Stimulated activated effector memory CD8-positive, alpha-beta T cell treated with anti-CD3 and anti-CD28 coated beads, Interleukin-12 subunit alpha, Interleukin-12 subunit beta, amount 100 ng/mL, for 72 hours (primary cell): ENCODE measurements around the gene AUTS2.

Experiments used
- ATAC-seq: fragments of 150-1000 bp; cut with Tn5 transposase; 2 replicates; pipeline ENCODE4 v1.10.0; 2021
- DNase-seq, 2 donors: peaks; one replicate each; pipeline ENCODE4 v3.0.0; 2021 to 2022; ENCODE audit warnings: low spot score in 2 of 2
- H3K27ac Mint-ChIP-seq: one replicate; pipeline ENCODE4 v1.8.0; 2022; ENCODE audit warnings: mild to moderate bottlenecking, mixed read lengths
- H3K36me3 Mint-ChIP-seq: one replicate; pipeline ENCODE4 v1.8.0; 2022; ENCODE audit warnings: mild to moderate bottlenecking, mixed read lengths
- H3K4me1 Mint-ChIP-seq: one replicate; pipeline ENCODE4 v1.8.0; 2022; ENCODE audit warnings: mixed read lengths
- H3K4me3 Mint-ChIP-seq: one replicate; pipeline ENCODE4 v1.8.0; 2022; ENCODE audit warnings: mild to moderate bottlenecking, mixed read lengths
- H3K9me3 Mint-ChIP-seq: one replicate; pipeline ENCODE4 v1.8.0; 2022; ENCODE audit warnings: mixed read lengths

Gene AUTS2

DNA sequence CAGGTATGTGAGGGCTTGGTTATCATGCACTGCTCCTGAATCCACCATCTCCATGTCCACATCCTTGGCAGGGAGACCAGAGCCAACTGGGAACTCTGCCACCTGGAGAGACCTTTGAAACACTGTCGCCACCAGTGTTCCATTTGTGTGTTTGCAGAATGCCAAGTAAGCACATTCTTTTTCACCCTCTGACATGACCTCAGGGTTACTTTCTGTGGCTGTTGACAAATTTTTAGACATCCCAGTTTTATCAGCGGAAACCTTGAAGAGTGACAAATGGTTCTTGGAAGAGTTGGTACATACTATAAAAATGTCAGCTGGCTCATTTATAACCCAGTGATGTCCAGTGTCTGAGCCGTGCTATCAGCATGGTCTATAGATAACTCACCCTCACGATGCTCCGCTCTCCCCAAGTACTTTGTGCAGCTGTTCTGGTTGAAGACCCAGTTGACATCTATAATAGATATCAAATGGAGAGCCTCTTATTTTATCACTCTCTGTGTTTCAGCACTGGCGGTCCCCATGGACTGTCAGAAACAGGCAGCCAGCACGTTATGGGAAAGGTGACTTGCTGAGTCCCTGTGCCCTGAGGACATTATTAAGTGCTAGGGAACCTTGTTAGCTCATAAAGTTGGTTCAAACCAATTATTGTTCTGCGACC is 970.5 kb downstream of the AUTS2 start:
- no peaks in the 10 kb centered on the region for H3K9me3 Mint-ChIP-seq
- no peak overlapping the region for H3K4me3 Mint-ChIP-seq
- H3K4me1 Mint-ChIP-seq, result peaks cover 10% of the 10 kb centered on the region
- no peaks in the 10 kb centered on the region for H3K36me3 Mint-ChIP-seq
- DNase-seq (no peak), ATAC-seq (no peak)
- H3K27ac Mint-ChIP-seq, result no peak overlapping the region

DNA sequence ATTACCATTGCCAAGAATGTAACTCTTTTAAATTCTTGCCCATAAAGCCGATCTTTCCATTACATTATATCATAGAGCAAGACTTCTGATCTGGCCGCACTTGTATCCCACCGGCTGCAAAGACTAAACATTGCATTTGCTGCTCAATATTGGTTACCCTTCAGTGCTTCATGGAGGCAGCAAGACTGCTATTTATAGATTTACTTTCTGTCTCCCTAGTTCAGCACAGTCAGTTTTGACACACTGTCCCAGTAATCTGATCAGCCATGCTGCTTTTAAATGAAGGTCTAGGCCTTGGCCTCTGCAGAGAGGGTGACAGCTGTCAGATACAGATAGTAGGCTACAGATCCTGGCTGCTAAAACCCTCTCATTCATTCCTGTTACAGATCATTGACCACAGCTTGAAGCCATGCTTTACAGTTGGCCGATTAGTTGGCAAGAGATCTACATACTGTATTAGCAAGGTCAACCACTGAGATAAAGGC is 971.1 kb downstream of the AUTS2 start:
- H3K36me3 Mint-ChIP-seq, result no peaks in the 10 kb centered on the region
- H3K4me3 Mint-ChIP-seq, result no peak overlapping the region
- peaks cover 10% of the 10 kb centered on the region for H3K4me1 Mint-ChIP-seq
- H3K9me3 Mint-ChIP-seq, result no peaks in the 10 kb centered on the region
- H3K27ac Mint-ChIP-seq, result no peak overlapping the region
- DNase-seq, result no peak
- ATAC-seq, result no peak

DNA sequence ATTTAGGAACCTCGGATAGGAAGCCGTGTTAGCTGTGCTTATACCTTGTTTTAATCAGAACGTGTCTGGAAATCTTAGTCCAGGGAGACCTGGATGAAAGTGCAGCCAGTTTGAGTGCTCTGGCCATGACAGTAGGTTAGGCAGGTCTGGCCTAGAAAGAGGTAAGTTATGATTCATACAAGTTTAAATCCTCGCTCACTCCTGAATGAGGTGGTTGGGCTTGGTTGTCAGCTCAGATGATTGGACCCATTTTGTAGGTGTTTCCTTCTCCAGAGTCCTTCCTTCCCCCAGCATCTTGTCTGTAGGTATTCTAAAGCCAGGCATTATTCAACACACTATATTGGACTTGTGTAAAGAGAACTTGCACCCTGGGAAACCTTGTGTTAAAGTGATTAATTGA is 971.8 kb downstream of the AUTS2 start:
- Mint-ChIP-seq H3K9me3 (no peaks in the 10 kb centered on the region), H3K27ac (no peak overlapping the region), H3K36me3 (no peaks in the 10 kb centered on the region), H3K4me1 (peaks cover 10% of the 10 kb centered on the region), H3K4me3 (no peak overlapping the region)
- no peak for ATAC-seq
- DNase-seq, result no peak

DNA sequence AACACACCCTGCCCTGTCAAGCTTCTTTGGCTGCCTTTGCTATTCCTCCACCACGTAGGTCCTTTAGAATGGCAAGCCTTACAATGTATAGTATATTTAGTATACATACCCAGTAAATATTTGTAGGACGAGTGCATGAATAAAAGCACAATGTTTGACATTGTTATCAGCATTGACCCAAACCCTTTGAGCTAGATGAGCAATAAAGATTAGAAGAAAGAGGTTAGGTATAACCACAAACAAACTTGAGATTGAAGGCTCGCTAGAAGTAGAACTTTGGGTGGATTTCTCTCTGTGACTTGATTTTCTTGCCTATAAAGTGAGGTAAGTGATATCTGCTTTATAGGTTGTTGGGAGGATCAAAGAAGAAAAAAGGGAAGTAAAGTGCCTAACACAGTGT is 972.7 kb downstream of the AUTS2 start:
- no peak overlapping the region for H3K4me3 Mint-ChIP-seq
- no peaks in the 10 kb centered on the region for H3K36me3 Mint-ChIP-seq
- DNase-seq, result no peak
- no peak overlapping the region for H3K27ac Mint-ChIP-seq
- peaks cover 10% of the 10 kb centered on the region for H3K4me1 Mint-ChIP-seq
- no peak for ATAC-seq
- H3K9me3 Mint-ChIP-seq, result no peaks in the 10 kb centered on the region

DNA sequence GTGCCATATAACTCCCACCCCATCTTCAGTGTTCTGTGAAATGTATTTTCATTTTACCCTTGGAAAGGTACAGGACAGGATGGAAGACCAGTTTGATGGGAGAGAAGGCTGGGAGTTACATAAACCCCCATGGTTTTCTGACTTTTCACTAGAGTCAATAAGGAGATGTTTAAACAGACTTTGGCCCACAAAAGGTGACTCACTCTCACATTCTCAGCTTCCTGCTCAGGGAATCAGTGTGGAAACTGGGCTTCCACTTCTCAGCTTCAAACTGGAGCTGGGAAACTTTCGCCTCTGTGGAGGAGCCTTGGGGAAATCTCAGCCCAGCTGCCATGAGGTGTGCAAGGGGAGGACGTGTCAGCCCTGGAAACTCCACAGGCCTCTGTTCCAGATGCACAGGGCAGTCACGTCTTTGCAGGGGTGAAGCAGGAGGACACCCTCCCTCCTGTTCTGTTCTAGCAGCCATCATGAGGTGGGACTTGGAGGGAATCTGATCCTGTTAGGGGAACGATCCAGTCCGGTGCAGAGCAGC is 973.2 kb downstream of the AUTS2 start:
- no peak for ATAC-seq
- Mint-ChIP-seq H3K9me3 (no peaks in the 10 kb centered on the region), H3K27ac (no peak overlapping the region), H3K4me3 (no peak overlapping the region), H3K36me3 (no peaks in the 10 kb centered on the region), H3K4me1 (peaks cover 10% of the 10 kb centered on the region)
- no peak for DNase-seq

DNA sequence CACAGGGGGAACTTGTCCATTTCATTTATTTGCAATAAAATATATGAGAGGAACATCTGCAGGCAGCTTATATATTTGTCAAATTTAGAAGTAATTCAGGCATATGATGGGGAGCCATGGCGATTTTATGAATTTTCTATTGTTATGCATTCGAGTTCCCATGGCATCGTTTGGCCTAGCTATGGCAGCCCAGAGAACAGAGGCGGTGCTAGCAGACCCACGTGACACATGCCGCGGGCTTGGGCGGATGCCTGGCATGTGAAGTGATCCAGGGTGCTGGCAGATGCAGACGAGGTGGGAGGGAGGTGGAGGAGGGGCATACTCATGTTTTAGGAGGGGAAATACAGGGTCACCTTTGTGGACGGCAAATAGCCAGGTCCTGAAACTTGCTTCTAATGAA is 973.7 kb downstream of the AUTS2 start:
- DNase-seq (no peak), ATAC-seq (no peak)
- Mint-ChIP-seq H3K36me3 (no peaks in the 10 kb centered on the region), H3K4me1 (peaks cover 10% of the 10 kb centered on the region), H3K9me3 (no peaks in the 10 kb centered on the region), H3K27ac (no peak overlapping the region), H3K4me3 (no peak overlapping the region)

DNA sequence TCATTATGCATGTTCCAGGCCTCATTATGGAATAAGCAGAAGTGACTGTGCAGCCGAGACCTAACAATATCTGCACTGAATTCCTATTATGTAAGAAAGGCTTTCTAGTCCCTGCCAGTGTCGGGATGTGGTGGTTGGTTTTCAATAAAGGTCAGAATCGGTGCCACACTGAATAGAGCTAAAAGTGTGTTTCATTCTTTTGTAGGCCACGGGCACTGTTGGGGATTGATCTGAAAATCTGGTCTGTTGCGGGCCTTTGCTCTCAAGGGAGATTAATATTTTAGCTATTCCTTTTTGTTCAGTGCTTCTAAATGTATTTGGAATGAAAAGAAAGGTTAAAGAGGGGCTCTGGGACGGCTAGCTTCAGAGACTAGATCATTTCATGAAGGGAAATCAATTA is 974.3 kb downstream of the AUTS2 start:
- no peaks in the 10 kb centered on the region for H3K36me3 Mint-ChIP-seq
- no peak overlapping the region for H3K27ac Mint-ChIP-seq
- no peaks in the 10 kb centered on the region for H3K9me3 Mint-ChIP-seq
- peaks cover 10% of the 10 kb centered on the region for H3K4me1 Mint-ChIP-seq
- H3K4me3 Mint-ChIP-seq, result no peak overlapping the region
- DNase-seq, result no peak
- no peak for ATAC-seq

DNA sequence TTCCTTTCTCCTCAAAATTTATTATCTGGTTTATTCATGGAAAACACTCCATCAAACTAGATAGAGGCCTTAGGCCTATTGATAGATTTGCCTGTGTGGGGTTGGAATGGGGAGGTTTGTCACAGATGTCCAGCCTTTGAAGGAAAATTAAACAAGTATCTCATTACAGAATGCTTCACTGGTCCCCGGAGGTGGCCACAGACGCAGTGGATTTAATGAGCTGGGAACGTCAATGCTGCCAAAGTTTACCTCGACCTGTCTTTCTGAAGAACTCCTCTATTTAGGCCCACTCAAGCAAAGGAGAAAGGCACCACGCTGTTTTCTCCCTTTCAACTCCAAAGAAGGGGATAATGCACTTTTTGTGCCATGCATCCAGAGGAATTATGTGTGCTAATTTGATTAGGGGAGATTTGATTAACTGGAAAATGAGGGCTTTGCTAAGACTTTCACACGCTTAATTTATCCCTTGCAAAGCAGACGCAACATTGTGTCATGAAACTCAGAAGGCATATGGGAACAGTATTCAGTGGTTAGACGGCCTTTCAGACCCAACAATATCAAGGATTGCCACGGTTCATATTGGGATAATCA is 974.9 kb downstream of the AUTS2 start:
- Mint-ChIP-seq H3K9me3 (no peaks in the 10 kb centered on the region), H3K27ac (no peak overlapping the region), H3K36me3 (no peaks in the 10 kb centered on the region), H3K4me3 (no peak overlapping the region), H3K4me1 (peaks cover 10% of the 10 kb centered on the region)
- DNase-seq (no peak), ATAC-seq (no peak)

DNA sequence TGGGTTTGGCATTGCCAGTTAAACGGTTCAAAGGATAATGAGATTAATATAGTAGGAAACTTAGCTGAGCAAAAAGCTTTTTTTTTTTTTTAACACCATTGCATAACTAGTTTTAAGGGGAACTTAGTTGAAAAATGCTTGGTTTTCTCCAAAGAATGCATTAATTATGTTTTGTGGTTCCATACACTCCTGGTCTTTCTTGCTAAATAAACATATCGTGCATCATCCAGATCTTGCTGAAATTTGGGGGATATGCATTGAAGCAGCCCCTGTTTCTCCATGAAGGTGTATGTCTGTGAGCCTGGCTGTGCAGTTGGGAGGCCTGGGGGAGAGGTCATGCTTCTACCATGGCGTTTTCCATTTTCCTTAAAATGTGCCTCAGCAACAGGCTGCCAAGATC is 975.4 kb downstream of the AUTS2 start:
- no peaks in the 10 kb centered on the region for H3K9me3 Mint-ChIP-seq
- no peak overlapping the region for H3K27ac Mint-ChIP-seq
- peaks cover 10% of the 10 kb centered on the region for H3K4me1 Mint-ChIP-seq
- no peak overlapping the region for H3K4me3 Mint-ChIP-seq
- DNase-seq, result no peak
- no peak for ATAC-seq
- H3K36me3 Mint-ChIP-seq, result no peaks in the 10 kb centered on the region

DNA sequence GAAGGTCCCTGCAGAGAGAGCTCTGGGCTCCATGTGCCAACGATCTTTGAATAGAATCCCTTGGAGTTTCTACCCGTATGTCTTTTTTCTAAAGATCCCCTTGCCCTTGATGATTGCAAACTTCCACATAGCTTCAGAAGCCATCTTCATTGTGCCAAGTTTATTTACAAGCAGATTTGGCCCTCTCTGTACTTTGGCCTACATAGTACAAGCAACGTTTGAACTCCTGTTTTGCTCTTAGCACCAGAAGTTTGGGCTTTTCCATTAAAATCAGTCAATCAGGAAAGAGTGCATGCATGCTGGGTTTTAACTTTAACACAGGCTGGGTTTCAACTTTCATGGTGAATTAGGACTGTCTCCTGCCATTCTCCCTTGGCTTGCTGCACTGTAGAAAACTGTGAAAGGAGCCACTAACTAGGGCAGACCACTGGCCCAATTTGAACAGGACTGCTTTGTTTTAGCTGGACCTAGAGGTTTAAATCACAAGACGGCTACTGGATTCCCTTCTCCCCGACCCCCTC is 976.1 kb downstream of the AUTS2 start:
- peaks cover 10% of the 10 kb centered on the region for H3K4me1 Mint-ChIP-seq
- DNase-seq (no peak), ATAC-seq (no peak)
- H3K36me3 Mint-ChIP-seq, result no peaks in the 10 kb centered on the region
- no peaks in the 10 kb centered on the region for H3K9me3 Mint-ChIP-seq
- no peak overlapping the region for H3K4me3 Mint-ChIP-seq
- H3K27ac Mint-ChIP-seq, result no peak overlapping the region

DNA sequence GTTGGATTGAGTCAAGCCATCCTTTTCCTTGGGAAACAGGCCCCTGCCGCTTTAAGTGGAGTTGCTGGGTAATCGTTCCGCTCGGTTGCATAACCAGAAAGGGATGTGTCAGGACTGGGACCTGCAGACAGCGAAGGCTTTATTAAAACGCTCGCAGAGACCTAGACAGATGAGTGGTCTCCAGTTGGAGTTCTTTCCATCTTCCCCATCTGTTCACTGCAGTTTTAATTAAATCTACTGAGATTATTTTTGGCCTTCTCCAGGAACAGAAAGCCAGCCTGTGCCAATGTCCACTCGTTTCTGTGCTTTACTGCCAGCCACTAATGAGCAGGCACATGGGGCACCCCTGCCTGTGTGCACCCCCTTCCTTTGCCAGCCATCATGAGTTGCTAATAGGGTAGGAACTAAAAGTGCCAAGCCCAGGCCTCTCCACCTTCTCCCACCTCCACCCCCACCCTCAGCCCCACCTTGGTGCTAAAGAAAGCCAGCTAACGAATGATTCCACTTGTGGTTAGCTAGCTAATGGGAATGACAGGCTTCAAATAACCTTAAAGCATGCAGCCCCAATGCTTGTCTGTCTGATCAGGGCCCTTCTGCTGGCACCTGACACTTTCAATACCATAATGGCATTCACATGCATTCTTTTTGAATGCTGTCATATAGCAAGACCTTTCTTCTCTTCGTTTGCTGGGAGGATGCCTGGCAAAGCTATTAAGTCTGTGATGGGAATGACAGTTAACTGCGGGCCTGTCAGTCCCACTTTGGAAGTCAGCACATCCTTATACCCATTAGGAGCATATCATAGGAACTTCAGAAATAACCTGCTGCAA is 976.9 kb downstream of the AUTS2 start:
- Mint-ChIP-seq H3K9me3 (no peaks in the 10 kb centered on the region), H3K4me1 (peaks cover 10% of the 10 kb centered on the region), H3K4me3 (no peak overlapping the region), H3K27ac (no peak overlapping the region), H3K36me3 (no peaks in the 10 kb centered on the region)
- DNase-seq, result no peak
- no peak for ATAC-seq

DNA sequence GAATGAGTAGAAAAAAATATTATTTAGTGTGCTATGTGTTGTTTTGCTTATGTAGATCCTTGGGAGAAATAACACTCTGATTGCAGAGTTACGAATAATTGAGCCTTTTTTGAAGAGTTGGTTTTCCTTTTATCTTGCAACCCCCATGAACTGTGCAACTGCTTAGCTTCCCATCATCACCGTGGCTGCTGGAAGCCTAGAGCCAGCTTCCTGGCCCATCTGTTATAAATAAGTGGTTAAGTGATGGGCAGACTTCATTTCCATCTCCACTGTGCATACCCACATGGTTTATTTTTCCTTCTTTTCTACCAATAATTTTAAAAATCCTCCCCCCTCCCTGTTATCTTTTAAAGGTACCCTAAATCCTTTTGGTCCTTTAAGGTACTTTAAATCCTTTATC is 978.8 kb downstream of the AUTS2 start:
- Mint-ChIP-seq H3K9me3 (no peaks in the 10 kb centered on the region), H3K4me1 (no peaks in the 10 kb centered on the region), H3K36me3 (no peaks in the 10 kb centered on the region), H3K27ac (no peak overlapping the region), H3K4me3 (no peak overlapping the region)
- DNase-seq, result no peak
- no peak for ATAC-seq

DNA sequence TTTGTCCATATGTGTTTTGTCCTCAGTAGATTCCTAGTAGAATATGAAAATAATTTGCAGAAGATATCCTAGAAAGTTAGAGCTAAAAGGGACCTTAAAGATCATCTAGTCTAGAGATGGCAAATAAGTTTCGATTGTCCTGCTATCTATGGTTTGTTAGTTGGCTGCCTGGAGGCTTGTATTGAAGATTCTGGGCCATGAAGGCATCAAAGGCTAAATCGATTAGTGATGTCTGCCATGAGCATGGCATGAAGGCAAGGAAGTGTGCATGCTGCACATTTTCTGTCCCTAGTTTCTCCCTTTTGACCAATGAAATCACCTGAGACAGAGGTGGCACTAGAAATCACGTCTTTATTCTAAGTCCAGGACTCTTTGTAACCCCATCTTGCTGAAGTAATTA is 979.9 kb downstream of the AUTS2 start:
- Mint-ChIP-seq H3K9me3 (no peaks in the 10 kb centered on the region), H3K27ac (no peak overlapping the region)

DNA sequence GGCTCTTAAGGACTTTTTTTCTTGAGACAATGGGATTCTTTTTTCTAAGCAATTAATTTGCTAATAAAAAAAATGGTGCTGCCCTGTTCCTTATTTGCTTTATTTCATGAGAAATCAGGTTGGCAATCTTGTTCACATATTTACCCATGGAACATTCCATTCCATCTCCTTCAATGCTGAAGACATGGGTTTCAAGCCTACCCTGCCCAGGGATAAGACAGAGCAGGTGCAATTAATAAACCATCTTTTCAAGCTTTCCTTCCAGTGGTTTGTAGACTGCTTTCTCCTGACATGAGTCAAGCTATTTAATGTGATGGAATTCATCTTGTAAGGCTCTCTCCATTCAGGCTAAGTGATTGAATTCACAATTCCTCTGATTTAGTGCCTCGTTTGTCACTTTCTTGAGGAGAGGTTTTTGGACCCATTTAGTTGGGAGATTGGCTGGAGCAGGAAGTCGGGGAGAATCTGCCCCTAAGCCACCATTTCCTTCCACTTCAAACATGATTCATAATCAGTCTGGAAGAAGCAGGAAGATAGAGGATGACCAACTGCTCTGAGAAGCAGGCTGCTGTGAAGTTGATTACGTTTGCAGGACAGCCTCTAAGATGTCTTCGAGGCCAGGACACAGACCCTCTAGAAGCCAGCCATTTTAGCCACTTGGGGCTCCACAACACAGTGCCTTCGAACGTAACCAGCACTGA is 981.3 kb downstream of the AUTS2 start:
- Mint-ChIP-seq H3K9me3 (no peaks in the 10 kb centered on the region), H3K36me3 (no peaks in the 10 kb centered on the region), H3K4me3 (no peak overlapping the region), H3K4me1 (no peaks in the 10 kb centered on the region), H3K27ac (no peak overlapping the region)
- no peak for ATAC-seq
- DNase-seq, result no peak

More for the DNA sequence above, 979.9 kb downstream of the AUTS2 start:
- no peak for DNase-seq
- Mint-ChIP-seq H3K4me1 (no peaks in the 10 kb centered on the region), H3K36me3 (no peaks in the 10 kb centered on the region), H3K4me3 (no peak overlapping the region)
- ATAC-seq, result no peak

DNA sequence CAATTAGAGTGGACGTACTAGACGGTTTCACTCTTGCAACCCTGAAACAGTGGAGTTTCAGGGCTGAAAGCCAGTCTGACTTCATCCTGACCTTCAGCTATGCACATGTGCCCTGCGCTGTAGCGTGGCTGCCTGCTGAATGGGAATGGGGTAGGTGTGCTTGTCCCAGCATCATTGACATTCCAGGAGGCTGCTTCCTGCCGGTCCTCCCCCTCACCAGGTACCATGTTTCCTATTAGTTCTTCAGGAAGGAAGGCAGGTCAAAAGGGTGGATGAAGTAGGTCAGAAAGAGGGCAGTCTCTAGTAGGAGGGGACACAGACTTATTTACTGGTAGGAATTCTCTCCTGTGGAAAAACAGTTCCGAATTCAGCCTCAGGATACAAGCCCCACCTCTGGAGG is 981.9 kb downstream of the AUTS2 start:
- ATAC-seq (no peak), DNase-seq (no peak)
- Mint-ChIP-seq H3K4me3 (no peak overlapping the region), H3K27ac (no peak overlapping the region), H3K9me3 (no peaks in the 10 kb centered on the region), H3K4me1 (no peaks in the 10 kb centered on the region), H3K36me3 (no peaks in the 10 kb centered on the region)
